ENCODE results near the gene HOXC9.

The HOXC9 gene

DNA sequence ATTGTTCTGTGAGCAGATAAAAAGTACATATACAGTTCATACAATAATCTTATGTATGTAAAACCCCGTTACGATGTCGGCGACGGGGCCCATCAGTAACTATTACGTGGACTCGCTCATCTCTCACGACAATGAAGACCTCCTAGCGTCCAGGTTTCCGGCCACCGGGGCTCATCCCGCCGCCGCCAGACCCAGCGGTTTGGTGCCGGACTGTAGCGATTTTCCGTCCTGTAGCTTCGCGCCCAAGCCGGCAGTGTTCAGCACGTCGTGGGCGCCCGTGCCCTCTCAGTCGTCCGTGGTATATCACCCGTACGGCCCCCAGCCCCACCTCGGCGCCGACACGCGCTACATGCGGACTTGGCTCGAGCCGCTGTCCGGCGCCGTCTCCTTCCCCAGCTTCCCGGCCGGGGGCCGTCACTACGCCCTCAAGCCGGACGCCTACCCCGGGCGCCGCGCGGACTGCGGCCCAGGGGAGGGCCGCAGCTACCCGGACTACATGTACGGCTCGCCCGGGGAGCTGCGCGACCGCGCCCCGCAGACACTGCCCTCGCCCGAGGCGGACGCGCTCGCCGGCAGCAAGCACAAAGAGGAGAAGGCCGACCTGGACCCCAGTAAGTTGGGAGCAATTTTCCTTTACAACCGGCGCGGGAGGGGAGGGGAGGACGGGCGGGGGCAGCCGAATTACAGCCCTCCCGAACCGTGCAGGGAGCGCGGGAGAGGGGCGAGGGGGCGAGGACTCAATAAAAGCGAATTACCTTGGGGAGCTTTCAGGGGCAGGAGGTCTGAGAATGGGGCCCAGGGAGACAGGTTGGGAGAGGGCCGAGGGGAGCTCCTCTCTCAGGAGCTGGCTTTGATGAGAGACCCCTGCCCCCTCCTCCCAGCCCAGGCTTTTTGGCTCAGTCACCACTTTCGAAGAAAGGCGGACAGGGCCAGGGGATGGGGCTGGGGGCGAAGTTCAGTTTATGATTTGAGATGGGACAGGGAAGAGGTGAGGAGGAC is at the start of gene HOXC9:
Gene HOXC9 (plus strand): TSS at position 46 of the 999 bp plus-strand sequence. CDS start 28 bp downstream, at position 74.
- no peak for DNase-seq (ENCODE audit: low read depth)

DNA sequence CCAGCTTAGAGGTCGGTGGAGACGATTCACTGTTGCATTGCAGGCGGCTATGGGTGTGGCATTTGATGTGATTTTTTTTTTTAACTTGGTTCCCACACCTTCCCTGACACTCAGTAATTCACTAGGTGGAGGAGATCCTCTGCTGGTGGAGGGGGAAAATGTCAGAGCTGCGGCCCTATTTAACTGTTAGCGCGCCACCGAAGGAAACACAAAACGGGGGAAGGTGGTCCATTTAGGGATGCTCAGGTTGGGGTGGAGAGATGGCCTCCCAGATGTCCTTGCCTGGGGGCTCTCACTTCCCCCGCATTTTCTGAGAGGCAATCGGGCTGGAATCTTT is 49.6 kb upstream of the HOXC9 start:
- DNase-seq (ENCODE audit: low read depth): no peak

DNA sequence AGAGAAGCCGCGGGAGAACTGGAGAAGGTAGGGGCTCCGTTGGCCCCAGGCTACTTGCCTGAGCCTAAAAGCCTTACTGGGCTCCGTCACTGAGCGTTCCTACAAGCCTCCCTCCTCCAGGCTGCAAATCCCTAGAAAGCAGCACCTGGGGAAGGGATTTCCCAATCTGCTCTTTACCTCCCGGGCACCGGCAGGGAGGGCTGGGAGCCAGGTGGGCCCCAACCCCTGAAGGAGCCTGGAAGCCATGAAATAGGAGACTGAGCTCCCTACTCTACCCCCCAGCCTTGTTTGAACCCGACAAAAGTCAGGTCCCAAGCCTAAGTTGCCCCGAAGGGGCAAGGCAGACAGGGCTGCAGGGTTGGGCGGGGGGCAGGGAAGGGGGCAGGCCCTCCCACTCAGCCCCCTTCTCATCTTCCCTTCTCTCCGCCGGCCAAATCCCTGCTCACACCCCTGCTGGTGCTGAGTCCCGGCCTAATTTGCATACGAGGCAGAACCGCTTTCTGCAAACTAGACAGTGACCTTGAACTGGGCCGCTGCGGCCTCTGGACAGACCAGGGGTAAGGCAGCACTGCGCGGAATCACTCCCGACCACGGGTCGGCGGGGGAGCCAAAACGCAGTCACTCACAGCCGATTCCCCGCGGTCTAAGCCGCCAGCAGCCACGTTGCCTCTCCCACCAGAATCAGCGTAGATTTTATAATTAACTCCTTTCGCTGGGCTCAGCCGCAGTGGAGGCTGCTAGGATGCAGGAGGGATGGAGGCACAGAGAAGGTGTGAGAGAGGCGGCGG is 49.0 kb upstream of the HOXC9 start:
- DNase-seq (ENCODE audit: low read depth): no peak

DNA sequence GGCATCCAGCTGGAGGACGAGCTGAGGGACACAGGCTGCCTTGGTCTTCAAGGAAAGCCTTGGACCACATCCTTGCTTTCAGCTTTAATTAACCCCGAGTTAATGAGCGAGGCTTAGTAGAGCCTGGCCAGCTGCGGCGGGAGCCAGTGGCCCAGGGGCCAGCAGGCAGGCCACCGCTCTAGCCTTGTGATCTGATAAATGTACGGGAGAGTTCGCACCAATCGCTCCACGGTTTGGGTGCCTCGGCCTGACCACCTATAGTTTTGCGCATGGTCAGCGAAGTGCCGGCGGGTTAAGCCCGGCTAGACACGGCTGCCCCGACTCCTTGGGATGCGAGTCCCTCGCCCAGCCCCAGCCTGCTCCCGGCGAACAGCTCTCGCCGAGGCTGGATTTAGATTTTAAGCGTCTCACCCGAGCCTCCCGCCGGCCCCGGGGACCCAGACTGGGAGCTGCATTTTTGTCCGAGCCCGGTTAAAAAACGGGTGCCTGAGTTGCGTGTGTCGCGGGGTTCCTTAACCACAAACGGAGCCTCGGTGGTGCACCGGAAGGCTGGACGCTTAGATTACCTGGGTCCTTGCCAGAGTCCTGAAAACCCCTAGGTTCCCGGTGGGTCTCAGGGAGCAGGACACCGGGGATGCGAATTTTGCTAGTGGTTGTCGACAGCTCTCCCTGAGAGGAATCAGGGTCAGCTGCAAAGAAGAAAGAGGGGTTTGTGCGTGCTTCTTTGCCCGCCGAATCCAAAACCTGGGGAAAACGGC is 48.2 kb upstream of the HOXC9 start:
- DNase-seq (ENCODE audit: low read depth): no peak

DNA sequence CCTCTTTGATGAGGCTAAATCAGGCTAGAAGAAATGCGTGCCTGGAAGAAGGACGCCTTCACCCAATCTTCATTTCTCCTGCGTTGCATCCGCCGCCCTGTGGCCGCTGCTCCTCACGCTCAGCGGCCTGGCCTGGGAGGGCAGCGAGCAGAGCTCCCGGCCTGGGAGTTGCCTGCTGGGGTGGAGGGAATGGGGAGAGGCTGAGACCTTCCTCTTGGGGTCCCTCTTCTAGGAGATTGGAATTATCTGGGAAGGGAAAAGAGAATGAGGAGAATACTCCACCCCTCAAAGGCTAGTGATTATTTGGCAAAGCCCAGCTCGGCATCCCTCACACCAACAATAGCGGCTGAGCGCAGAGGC is 47.6 kb upstream of the HOXC9 start:
- no peak for DNase-seq (ENCODE audit: low read depth)

DNA sequence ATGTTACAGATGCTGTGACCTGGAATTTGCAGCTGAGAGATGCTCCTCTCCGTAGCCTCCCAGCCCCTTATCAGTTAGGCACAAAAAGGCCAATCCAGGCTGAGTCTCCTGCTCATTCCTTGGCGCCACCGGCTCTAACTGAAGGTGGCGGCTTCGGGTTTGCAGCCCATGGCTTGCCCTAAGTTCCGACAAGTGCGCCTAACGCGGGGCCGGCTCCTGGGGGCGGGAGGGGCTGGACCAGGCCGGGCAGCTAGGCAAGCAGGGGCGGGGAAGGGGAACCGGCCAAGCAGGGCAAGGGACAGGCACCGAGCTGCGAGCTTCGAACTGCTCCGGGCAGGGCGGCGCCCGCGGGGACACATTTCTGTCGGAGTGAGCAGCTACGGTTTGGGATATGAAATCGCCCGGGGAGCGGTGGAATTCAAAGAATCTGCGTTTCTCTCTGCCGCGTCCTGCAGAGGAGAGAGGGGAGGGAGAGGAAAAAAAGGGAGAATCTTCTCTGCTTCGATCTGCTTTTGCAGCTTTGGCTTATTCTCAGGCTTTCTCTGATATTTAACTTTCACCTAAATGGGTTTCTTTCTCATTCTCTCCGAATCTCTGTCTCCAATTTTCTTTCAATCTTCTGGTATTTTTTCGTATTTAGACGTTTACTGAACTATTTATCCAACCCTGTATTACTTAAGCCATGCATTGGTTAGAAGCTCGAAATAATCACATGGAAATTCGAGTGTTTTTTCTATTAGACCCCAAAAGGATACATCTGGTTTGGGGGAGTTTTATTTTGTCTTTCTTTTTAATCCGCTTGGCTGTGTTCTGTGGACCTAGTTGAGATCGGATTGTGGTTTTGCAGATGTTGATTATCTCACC is 46.9 kb upstream of the HOXC9 start:
- DNase-seq (ENCODE audit: low read depth): no peak

DNA sequence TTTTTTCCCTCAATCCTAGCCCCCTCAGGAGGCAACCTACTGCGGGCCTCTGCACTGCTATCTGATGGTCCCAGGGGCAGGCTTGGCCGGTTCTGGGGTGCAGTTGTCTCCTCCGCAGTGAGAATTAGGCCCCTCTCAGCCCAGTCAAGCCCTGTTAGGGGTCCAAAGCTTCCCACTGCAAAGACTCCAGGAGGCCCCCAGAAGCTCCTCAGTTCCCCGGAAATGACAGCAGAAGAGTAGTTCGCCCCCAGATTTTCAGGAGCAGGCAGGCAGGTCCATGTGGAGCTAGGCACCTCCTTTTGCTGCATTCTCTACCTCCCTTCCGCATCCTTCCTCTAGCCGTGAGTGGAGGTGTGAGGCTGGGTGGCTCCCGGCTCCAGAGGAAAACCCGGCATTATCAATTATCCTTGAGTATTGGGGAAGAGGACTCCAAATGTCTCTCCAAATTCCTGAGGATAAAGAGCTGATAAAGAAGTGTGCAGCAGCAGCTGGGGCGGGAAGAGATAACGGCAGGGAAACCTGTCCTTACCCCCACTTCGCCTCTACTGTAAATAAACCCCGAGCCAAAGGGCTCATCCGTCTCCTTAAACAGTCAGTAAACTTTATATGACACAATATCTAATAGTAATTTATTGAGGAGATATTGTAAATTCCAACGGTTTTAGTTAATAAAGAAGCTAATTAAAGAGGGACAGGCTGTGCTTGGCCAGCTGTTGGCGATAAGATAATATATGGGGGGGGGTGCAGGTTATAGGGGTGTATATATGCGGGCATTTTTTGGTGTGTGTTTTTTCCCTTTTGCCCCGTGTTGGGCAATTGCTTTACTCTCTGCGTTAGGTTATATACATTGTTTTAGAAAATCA is 45.9 kb upstream of the HOXC9 start:
- no peak for DNase-seq (ENCODE audit: low read depth)

DNA sequence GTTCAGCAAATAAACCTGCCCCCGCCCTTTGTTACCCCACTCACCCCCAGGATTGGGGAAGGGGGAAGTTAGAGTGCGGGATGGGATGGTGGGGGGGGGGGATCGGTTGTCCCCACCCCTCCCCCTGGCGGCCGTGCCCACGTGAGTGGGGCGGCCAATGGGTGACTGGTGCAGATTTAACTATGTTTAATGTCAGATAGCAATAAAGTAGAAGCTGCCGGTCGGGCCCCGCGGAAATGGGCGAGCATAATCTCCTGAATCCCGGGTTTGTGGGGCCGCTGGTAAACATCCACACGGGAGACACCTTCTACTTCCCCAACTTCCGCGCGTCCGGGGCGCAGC is 45.3 kb upstream of the HOXC9 start, which contains the start of gene HOXC12:
Gene HOXC12 (plus strand): TSS at position 210 of the 342 bp plus-strand sequence. CDS start 27 bp downstream, at position 237.
- no peak for DNase-seq (ENCODE audit: low read depth)

DNA sequence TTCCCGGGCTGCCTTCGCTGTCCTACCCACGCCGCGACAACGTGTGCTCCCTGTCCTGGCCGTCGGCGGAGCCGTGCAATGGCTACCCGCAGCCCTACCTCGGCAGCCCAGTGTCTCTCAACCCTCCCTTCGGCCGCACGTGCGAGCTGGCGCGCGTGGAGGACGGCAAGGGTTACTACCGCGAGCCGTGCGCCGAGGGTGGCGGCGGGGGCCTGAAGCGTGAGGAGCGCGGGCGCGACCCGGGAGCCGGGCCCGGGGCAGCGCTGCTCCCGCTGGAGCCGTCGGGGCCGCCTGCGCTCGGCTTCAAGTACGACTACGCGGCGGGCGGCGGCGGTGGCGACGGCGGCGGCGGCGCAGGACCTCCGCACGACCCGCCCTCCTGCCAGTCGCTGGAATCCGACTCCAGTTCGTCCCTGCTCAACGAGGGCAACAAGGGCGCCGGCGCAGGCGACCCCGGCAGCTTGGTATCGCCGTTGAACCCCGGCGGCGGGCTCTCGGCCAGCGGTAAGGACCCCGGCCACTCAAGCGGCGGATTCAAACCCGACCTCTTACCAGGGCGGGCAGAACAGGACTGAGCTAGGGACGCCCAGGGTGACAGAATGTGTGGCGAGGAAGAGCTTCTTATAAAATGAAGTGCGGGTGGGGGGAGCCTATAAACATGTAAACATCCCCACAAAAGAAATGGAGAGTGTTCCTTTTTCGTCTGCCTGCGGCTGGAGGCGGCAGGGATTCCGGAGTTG is 44.8 kb upstream of the HOXC9 start:
- DNase-seq (ENCODE audit: low read depth): no peak

DNA sequence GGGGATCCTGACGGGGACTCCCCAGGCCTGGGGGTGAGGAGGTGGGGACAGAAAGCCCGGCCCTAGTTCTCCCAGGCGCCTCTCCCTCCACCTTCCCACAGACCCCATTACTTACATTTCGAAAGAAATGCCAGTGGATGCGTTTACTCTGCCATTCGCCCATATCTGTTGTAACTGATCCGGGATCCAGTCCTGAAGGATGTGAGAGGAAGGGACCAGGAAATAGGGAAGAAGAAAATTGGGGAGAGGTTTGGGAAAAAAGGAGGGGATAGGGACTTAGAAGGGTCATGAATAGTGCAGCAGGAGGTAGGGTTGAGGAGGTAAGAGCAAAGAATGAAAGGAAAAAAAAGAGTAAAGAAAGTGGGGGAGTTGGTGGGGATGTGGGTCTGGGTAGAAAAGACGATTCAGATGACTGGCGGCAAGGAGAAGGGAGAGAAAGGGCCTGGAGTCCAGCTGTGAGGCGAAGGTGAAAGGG is 44.1 kb upstream of the HOXC9 start:
- DNase-seq (ENCODE audit: low read depth): no peak

DNA sequence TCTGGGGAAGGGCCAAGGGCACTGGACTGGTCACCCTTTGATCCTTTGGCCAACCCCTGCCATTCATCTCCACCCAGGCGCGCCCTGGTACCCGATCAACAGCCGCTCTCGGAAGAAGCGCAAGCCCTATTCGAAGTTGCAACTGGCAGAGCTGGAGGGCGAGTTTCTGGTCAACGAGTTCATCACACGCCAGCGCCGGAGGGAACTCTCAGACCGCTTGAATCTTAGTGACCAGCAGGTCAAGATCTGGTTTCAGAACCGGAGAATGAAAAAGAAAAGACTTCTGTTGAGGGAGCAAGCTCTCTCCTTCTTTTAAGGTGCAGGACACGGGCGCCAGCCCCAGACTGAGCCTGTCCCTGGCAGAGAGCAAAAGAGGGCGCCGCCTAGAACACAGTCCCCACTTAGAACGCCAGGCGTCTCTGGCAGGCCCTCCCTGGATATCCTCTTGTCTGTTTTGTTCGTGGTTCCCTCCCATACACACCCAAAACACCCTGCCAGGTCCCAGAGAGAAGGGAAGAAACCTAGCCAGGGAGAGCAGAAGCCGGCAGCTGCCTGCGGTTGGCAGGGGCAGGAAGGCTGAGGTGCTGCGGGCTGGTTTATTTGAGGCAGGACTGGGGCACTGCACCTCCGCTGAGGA is 43.6 kb upstream of the HOXC9 start:
- no peak for DNase-seq (ENCODE audit: low read depth)

DNA sequence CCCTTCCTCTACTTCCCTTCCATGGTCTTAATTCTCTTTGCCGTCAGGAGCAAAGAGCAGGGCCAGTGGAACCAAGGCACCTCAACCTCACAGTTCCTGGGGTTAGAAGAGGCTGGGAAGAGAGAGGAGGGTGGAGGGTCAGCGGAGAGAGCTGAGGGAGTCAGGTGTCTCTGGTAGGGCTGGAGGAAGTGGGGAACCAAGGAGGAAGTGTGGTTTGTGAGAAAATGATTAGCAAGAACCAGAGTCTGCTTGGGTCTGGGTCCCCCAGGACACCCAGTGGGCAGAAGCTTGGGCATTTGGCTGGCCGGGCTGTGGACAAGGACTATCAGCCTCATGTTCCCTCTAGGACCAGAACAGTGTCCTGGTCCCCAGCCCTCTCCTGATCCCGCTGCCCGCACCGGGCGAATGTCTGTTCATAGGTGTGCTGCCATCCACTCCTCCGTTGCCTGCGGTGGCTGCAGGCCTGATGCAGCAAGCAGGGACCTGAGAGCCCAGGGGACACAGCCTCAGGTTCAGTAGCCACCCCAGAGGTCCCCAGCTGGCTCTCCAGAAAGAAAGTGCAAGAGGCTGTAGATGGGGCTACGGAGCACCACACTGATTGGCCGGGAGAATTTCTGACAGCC is 42.9 kb upstream of the HOXC9 start:
- no peak for DNase-seq (ENCODE audit: low read depth)

DNA sequence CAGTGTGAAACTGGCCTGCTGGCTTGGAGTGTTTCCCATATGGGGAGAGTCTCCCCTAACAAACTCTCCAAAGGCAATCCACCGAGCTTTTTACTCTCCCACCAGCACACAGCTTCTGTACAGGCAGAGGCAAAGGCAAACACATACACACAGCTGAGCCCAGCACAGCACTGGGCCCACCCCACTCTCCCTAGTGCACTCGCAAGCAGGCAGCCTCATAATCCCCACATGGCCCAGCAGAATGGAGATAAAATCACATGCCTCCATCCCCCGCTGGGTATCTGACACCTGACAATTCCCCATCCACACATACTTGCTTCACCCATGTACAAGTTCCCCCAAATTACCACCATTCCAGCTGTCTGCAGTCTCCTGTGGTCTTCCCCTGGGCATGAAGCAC is 41.8 kb upstream of the HOXC9 start:
- DNase-seq (ENCODE audit: low read depth): no peak

DNA sequence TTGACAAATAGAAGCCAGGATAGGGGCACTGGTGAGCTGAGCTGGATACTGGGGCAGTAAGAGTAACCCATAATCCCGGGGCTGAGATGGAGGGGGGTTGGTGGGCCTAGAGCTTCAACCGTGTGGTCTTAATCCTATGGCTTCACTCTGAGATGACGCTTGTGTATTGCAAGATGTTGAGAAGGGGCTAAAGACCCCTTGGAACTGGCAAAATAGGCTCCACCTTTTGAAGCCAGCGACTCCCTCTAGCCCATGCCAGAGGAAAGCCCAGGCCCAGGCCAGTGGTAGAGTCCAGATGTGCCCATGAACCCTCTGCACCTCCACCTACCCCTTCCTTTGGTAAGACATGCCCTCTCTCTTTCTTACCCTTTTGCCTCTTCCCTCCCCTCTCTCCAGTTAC is 40.6 kb upstream of the HOXC9 start:
- no peak for DNase-seq (ENCODE audit: low read depth)

DNA sequence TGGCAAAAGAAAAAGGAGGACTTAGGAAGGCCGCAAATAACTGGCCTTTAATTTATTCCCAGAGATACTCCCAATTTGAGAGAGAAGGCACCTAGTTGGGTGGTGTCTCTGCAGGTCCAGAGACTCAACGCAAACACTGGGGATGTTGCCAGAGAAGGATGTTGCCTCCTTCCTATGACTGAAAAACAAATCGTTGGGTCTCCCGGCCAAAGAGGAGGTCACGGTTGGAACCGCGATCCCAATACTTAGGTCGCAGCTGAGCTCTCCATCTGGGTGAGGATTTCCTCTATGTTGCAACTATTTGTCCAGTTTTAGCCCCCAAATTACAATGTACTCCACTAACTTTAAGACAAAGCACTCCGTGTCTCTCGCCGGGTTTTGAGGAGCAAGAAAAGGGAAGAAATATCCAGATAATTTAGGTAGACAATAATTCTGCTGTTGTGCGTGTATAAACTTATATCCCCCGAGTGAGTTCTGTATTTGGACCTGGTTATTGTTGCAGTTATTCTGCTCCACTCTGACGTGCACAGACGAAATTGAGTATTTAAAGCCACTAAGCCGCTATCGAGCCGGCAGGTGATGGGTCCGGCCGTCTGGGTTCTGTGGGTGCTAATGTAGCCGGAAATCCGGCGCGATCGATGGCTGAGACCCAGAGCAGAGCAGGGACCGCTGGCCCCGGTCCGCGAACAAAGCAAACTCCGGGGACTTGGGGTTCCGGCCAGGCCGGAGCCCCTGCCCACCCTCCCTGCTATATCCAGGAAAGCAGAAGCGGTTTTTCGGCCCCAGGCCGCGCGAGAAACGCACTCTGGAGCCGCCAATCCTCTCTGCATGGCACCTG is 39.6 kb upstream of the HOXC9 start:
- no peak for DNase-seq (ENCODE audit: low read depth)

DNA sequence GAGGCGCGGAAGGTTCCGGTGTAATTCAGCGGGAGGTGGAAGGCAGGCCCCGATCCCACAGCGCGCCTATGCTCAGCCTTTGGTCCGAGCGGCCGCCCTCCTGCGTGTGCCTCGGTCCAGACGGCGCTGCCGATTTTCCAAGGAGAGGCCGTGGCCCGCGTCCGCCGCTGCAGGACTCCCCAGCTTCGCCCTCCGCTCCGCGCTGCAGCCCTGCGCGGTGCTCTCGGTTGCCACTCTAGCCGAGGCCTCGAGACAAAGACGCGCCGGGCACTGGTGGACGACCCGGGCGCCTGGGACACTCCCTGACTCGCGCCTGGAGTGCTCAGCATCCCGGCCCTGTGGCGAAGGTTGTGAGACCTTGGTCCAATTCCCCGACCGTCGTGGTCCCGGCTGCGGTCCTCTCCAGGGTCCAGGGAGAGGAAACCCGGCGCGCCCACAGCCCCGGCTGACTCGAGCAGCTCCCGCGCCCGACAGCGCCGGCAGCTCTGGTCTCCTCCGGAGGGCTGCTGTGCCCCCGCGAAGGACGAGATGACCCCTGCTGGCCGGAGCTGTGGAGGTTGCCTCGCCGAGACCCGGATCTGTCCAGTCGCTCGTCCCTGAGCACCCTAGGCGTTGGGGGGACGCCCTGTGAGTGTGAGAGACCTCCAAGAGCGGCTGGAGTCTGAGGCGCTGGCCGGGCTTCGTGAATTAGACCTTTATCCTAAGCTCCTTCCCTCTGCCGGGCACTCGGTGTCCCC is 38.8 kb upstream of the HOXC9 start:
- DNase-seq (ENCODE audit: low read depth): no peak

DNA sequence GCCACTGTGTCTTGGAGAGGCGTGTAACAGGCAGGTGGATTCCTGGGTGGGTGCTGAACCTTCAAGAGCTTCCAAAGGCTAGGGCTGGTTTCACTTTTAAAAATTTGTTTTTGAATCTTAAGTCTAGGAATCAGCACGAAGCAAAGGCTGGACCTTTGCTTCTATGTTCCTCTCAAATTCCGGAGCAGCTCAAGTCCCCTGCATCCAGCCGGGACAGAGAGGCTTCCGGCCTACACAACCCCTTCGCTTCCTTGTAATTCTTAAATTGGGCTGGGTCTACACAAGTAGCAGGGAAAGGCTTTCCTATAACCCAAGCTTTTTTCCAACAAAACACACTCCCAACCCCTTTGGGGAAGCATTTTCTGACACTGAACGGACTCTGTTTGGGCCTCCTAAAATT is 37.0 kb upstream of the HOXC9 start:
- no peak for DNase-seq (ENCODE audit: low read depth)

All from stimulated activated CD4-positive, alpha-beta T cell treated with anti-CD3 and anti-CD28 coated beads, Interleukin-2, amount 100 ng/mL, for 4 hours (primary cell).